Effector memory CD8-positive, alpha-beta T cell (primary cell): ENCODE results near the gene SPNS3.

Source experiments
- ATAC-seq: fragments of 150-1000 bp; cut with Tn5 transposase; replicated peaks from 2 replicates; pipeline ENCODE4 v1.10.0; 2021; ENCODE audit warnings: mild to moderate bottlenecking, moderate library complexity
- DNase-seq, 3 experiments: peaks; one replicate each; pipeline ENCODE4 v3.0.0; 2021
- H3K27ac Mint-ChIP-seq, 2 donors: one replicate each; pipeline ENCODE4 v1.8.0; 2022; ENCODE audit warnings: mild to moderate bottlenecking in 2 of 2, mixed read lengths in 2 of 2, moderate library complexity in 2 of 2
- H3K27me3 Mint-ChIP-seq, 2 donors: one replicate each; pipeline ENCODE4 v1.8.0; 2022; ENCODE audit warnings: mixed read lengths in 2 of 2
- H3K36me3 Mint-ChIP-seq: one replicate; pipeline ENCODE4 v1.8.0; 2022; ENCODE audit warnings: mild to moderate bottlenecking, moderate library complexity, mixed read lengths; ENCODE audit not compliant: insufficient read depth
- H3K4me1 Mint-ChIP-seq, 2 donors: one replicate each; pipeline ENCODE4 v1.8.0; 2022; ENCODE audit warnings: low read depth in 2 of 2, mixed read lengths in 2 of 2
- H3K4me3 Mint-ChIP-seq, 2 donors: one replicate each; pipeline ENCODE4 v1.8.0; 2022; ENCODE audit warnings: mild to moderate bottlenecking in 2 of 2, mixed read lengths in 2 of 2, moderate library complexity in 2 of 2
- H3K9me3 Mint-ChIP-seq, 2 donors: one replicate each; pipeline ENCODE4 v1.8.0; 2022; ENCODE audit warnings: mixed read lengths in 2 of 2

Gene SPNS3

DNA sequence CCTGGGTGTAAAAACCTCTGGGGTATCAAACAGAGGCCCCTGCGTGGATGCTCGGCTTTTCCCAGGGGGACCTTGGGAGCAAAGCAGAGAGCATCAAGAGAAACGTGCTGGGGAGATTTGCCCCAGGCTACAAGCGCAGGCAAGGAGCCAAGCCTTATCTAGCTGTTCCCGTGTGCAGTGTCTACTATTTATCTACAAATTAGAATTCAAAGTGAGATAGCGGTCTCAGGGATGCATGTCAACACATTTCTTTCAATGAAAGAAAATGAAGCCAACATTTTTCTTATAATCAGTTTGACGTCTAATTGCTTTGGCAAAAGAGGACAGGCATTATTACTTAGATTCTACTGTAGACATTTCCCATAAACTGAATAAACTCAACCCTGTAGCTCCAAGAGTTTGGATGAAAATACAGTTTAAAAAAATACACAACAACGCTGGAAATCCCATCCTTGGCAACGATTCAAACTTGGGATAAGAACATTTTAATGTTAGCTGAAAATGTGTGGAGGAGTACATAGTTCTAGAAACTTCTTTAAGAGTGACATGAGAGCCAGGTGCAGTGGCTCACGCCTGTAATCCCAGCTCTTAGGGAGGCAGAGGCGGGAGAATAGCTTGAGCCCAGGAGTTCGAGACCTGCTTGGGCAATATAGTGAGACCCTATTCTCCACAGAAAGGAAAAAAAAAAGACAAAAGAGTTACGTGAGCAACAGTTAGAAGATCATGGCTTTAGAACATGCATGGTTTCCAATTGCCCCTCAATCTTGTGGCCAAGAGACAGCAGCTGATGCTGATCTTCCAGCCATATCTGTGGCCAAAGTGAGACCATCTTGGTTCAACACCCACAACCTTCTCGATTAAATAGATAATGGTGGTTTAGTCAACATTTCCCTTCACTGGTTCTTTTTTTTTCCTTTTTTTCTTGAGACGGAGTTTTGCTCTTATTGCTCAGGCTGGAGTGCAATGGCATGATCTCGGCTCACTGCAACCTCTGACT, 7.2 kb downstream of the SPNS3 start:
- ATAC-seq: peak; percentile 53
- Mint-ChIP-seq H3K36me3 (peaks cover 3% of the 10 kb centered on the region), H3K4me1 (peaks cover 9 to 16% of the 10 kb centered on the region in 2 donors), H3K4me3 (no peak overlapping the region), H3K27me3 (peaks cover 0 to 10% of the 10 kb centered on the region in 2 donors), H3K9me3 (no peaks in the 10 kb centered on the region), H3K27ac (peak overlapping the region in 1 of 2 donors; percentile 65)
- DNase-seq: no peak

- Mint-ChIP-seq H3K27ac (no peak overlapping the region), H3K9me3 (no peaks in the 10 kb centered on the region), H3K4me3 (no peak overlapping the region), H3K4me1 (peaks cover 3 to 10% of the 10 kb centered on the region in 2 donors), H3K36me3 (peaks cover 3% of the 10 kb centered on the region), H3K27me3 (peaks cover 0 to 10% of the 10 kb centered on the region in 2 donors)
- DNase-seq (no peak), ATAC-seq (no peak)
These were observed 8.8 kb downstream of the SPNS3 start for GRCh38 chr17:4442582-4442981.

GRCh38 chr17:4443476-4443875, 9.7 kb downstream of the SPNS3 start:
- H3K27me3 Mint-ChIP-seq: peaks cover 0 to 7% of the 10 kb centered on the region in 2 donors
- H3K27ac Mint-ChIP-seq: peak overlapping the region in 1 of 2 donors; percentile 54
- H3K36me3 Mint-ChIP-seq: peaks cover 3% of the 10 kb centered on the region
- ATAC-seq (no peak), DNase-seq (no peak)
- no peaks in the 10 kb centered on the region for H3K9me3 Mint-ChIP-seq
- H3K4me3 Mint-ChIP-seq: no peak overlapping the region
- peaks cover 3 to 9% of the 10 kb centered on the region in 2 donors for H3K4me1 Mint-ChIP-seq

DNA sequence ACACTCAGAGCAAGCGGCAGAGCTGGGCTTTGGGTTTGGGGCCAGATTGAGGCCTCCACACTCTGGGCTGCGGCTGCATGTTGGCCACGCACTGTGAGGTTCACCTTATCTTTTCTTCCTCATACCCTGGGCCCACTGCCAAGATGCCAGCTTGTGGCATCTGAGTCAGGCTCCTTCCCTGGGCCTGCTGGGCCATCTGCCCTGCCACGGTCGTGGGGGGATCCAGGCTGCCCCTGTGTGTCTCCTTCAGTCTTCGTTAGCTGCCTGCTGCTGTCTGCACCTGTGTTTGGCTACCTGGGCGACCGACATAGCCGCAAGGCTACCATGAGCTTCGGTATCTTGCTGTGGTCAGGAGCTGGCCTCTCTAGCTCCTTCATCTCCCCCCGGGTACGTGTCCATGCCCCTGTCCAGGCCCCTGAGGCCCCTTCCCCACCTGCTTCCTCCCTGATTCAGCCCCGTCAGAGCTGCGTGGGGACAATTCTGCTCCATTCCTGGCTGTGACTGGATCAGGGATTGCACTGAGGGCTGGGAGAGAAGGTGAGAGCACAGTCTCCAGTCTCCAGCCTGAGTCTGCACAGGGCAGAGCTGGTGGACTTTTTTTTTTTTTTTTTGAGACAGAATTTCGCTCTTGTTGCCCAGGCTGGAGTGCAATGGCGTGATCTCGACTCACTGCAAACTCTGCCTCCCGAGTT, 11.2 kb downstream of the SPNS3 start:
- Mint-ChIP-seq H3K4me3 (no peak overlapping the region), H3K4me1 (peaks cover 2 to 6% of the 10 kb centered on the region in 2 donors), H3K27ac (no peak overlapping the region), H3K9me3 (no peaks in the 10 kb centered on the region), H3K36me3 (peaks cover 3% of the 10 kb centered on the region), H3K27me3 (no peaks in the 10 kb centered on the region)
- ATAC-seq (no peak), DNase-seq (no peak)

DNA sequence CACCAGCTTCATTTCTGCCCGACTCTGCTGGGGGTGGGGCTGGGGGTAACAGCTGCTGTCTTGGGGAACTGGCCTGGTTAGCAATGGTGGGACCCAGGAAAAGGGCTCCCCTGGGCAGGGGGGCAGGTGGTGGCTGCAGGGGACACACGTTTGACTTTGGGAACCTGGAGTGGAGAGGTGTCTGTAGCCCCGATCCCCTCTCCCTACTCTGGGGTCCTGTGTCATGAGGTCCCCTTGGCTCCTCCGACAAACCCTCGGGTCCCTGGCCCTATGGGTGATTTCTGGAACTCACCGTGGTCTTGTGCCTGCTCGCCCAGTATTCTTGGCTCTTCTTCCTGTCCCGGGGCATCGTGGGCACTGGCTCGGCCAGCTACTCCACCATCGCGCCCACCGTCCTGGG, 12.0 kb downstream of the SPNS3 start:
- H3K4me1 Mint-ChIP-seq: peaks cover 4 to 8% of the 10 kb centered on the region in 2 donors
- no peaks in the 10 kb centered on the region for H3K9me3 Mint-ChIP-seq

GRCh38 chr17:4446326-4447071, 12.8 kb downstream of the SPNS3 start:
- no peak overlapping the region for H3K27ac Mint-ChIP-seq
- no peaks in the 10 kb centered on the region for H3K27me3 Mint-ChIP-seq
- peaks cover 3% of the 10 kb centered on the region for H3K36me3 Mint-ChIP-seq
- H3K9me3 Mint-ChIP-seq: no peaks in the 10 kb centered on the region
- no peak for DNase-seq
- no peak for ATAC-seq
- H3K4me3 Mint-ChIP-seq: no peak overlapping the region
- H3K4me1 Mint-ChIP-seq: peaks cover 4 to 7% of the 10 kb centered on the region in 2 donors

More for the DNA sequence above, 12.0 kb downstream of the SPNS3 start:
- H3K36me3 Mint-ChIP-seq: peaks cover 3% of the 10 kb centered on the region
- no peak overlapping the region for H3K4me3 Mint-ChIP-seq
- DNase-seq: no peak
- no peak for ATAC-seq
- H3K27me3 Mint-ChIP-seq: no peaks in the 10 kb centered on the region
- H3K27ac Mint-ChIP-seq: no peak overlapping the region

DNA sequence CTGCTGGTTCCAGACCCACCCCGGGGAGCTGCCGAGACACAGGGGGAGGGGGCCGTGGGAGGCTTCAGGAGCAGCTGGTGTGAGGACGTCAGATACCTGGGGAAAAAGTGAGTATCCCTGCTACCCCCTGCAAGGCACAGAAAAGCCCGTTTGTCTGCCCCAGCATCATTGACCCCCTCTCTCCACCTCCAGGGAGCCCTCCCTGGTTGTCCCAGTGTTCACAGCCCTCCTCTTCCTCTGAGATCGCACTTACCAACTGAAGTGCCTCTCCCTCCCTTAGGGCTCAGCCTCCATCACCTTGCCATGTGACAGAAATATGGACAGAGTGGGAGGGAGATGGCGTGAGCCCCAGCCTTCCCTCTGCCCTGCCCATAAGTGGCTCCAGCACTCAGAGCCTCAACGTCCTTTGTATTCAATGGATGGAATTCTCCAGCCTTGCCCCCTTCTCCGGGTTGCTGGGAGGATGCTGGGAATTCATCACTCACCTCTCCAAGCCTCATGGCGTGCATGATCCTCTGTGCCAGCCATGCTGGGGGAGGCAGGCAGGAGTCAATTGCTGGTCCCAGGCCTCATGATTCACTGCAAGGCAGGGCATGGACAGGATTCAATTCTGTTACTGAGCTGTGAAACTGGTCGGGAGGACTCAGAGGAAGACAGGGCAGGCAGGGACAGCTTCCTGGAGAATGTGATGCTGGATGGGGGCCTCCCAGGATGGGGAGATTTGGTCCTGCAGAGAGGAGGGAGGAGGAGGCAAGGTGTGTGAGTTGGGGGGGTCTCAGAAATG, 14.6 kb downstream of the SPNS3 start:
- no peaks in the 10 kb centered on the region for H3K9me3 Mint-ChIP-seq
- peak overlapping the region in 1 of 2 donors; percentile 41 for H3K27ac Mint-ChIP-seq
- no peak overlapping the region for H3K4me3 Mint-ChIP-seq
- peaks cover 6% of the 10 kb centered on the region for H3K36me3 Mint-ChIP-seq
- H3K27me3 Mint-ChIP-seq: peaks cover 0 to 12% of the 10 kb centered on the region in 2 donors
- peaks cover 4 to 5% of the 10 kb centered on the region in 2 donors for H3K4me1 Mint-ChIP-seq
- DNase-seq (no peak), ATAC-seq (no peak)

DNA sequence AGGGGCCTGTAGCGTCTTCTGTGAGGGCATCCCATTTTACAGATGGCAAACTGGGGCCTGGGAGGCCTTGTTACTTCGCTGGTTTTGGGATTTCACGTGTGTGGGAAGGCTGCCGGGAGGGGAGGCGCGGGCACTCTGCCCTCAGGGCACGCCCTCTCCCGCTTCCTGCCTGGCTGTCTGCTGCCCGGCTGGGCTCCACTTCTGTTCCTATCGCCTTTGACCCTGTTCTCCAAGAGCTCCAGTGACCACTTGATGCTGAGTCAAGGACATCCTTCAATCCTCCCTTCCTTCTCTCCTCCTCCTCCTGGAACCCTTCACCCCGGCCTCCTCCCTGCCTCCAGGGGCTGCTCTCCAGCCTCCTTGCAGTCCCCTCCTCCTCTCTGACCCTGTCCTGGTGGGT, 16.0 kb downstream of the SPNS3 start:
- H3K4me3 Mint-ChIP-seq: no peak overlapping the region
- H3K36me3 Mint-ChIP-seq: peaks cover 5% of the 10 kb centered on the region

GRCh38 chr17:4450710-4451316, 17.1 kb downstream of the SPNS3 start:
- Mint-ChIP-seq H3K27me3 (peaks cover 0 to 12% of the 10 kb centered on the region in 2 donors), H3K27ac (no peak overlapping the region)

More for the DNA sequence above, 16.0 kb downstream of the SPNS3 start:
- ATAC-seq (no peak), DNase-seq (no peak)
- Mint-ChIP-seq H3K27me3 (peaks cover 0 to 12% of the 10 kb centered on the region in 2 donors), H3K27ac (peak overlapping the region in 1 of 2 donors; percentile 77), H3K9me3 (no peaks in the 10 kb centered on the region), H3K4me1 (peaks cover 4 to 5% of the 10 kb centered on the region in 2 donors)

DNA sequence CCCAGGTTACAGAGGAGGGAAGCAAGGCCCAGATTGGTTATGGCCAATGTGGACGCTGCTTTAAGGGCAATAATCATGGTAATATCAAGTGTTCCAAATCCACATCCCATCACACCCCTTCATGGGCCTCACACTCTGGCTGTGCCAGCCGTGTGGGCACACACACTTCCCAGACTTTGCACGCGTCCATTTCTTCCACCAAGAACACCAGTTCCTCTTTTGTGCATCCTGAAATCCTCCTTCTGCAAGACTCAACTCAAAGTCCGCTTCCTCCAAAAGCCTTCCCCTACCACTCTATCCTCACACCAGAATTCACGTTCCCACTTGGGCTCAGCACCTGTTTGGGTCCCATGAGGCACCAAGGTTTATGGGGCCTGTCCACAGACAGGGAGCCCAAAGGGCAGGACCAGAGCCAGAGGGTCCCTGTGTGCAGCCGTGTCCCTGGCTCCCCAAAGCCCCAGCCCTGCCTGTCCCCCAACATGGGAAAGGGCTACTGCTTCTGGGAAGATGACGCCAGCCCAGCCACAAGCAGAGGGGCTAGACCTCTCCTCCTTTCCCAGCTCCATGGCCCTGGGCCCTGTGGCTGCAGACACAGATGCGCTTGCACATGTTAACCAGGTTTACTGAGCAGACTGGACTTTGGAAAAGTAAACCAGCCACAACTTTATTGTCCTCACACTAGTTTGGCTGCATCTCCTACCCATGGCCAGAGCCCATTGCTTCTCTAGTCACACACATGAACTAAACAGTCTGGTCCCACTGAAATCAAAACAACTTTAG, 20.3 kb downstream of the SPNS3 start:
- no peaks in the 10 kb centered on the region for H3K9me3 Mint-ChIP-seq
- ATAC-seq (no peak), DNase-seq (no peak)
- H3K36me3 Mint-ChIP-seq: peaks cover 5% of the 10 kb centered on the region
- H3K4me3 Mint-ChIP-seq: no peak overlapping the region
- H3K4me1 Mint-ChIP-seq: peaks cover 3 to 4% of the 10 kb centered on the region in 2 donors
- H3K27me3 Mint-ChIP-seq: peaks cover 0 to 12% of the 10 kb centered on the region in 2 donors
- no peak overlapping the region for H3K27ac Mint-ChIP-seq

More at GRCh38 chr17:4450710-4451316, 17.1 kb downstream of the SPNS3 start:
- Mint-ChIP-seq H3K36me3 (peaks cover 5% of the 10 kb centered on the region), H3K9me3 (no peaks in the 10 kb centered on the region), H3K4me3 (no peak overlapping the region), H3K4me1 (peaks cover 4 to 5% of the 10 kb centered on the region in 2 donors)
- ATAC-seq: no peak
- no peak for DNase-seq

- Mint-ChIP-seq H3K27me3 (no peaks in the 10 kb centered on the region), H3K9me3 (peaks cover 0 to 4% of the 10 kb centered on the region in 2 donors), H3K4me3 (no peak overlapping the region), H3K27ac (no peak overlapping the region), H3K36me3 (no peaks in the 10 kb centered on the region), H3K4me1 (no peaks in the 10 kb centered on the region)
- ATAC-seq: no peak
- DNase-seq: no peak
These were observed 26.9 kb downstream of the SPNS3 start for GRCh38 chr17:4460661-4461060.
